Muscle layer of duodenum (tissue), 2 donors: ENCODE data around the gene ATG7.

Source experiments
- H3K27ac ChIP-seq: one replicate; pipeline ENCODE4 v1.7.0; 2013; ENCODE audit warnings: mild to moderate bottlenecking, low read length
- H3K27me3 ChIP-seq: one replicate; pipeline ENCODE4 v1.7.0; 2013; ENCODE audit warnings: low read depth, mild to moderate bottlenecking, control low read depth, low read length
- H3K36me3 ChIP-seq, 2 donors: one replicate each; pipeline ENCODE4 v1.7.0; 2013; ENCODE audit warnings: low read length in 2 of 2, control low read depth in 1 of 2, mild to moderate bottlenecking in 1 of 2; ENCODE audit not compliant: insufficient read depth in 2 of 2, control insufficient read depth in 1 of 2
- H3K4me1 ChIP-seq, 2 donors: one replicate each; pipeline ENCODE4 v1.7.0; 2013; ENCODE audit warnings: low read length in 2 of 2, mild to moderate bottlenecking in 2 of 2, control low read depth in 1 of 2, moderate library complexity in 1 of 2; ENCODE audit not compliant: insufficient read depth in 2 of 2, control insufficient read depth in 1 of 2
- H3K4me3 ChIP-seq, 2 donors: one replicate each; pipeline ENCODE4 v1.7.0; 2013; ENCODE audit warnings: low read length in 2 of 2, low read depth in 1 of 2, mild to moderate bottlenecking in 1 of 2
- H3K9me3 ChIP-seq, 2 donors: one replicate each; pipeline ENCODE4 v1.7.0; 2013; ENCODE audit warnings: low read length in 2 of 2, control low read depth in 1 of 2, mild to moderate bottlenecking in 1 of 2; ENCODE audit not compliant: control insufficient read depth in 1 of 2
- donor health status: healthy.

Gene ATG7

DNA sequence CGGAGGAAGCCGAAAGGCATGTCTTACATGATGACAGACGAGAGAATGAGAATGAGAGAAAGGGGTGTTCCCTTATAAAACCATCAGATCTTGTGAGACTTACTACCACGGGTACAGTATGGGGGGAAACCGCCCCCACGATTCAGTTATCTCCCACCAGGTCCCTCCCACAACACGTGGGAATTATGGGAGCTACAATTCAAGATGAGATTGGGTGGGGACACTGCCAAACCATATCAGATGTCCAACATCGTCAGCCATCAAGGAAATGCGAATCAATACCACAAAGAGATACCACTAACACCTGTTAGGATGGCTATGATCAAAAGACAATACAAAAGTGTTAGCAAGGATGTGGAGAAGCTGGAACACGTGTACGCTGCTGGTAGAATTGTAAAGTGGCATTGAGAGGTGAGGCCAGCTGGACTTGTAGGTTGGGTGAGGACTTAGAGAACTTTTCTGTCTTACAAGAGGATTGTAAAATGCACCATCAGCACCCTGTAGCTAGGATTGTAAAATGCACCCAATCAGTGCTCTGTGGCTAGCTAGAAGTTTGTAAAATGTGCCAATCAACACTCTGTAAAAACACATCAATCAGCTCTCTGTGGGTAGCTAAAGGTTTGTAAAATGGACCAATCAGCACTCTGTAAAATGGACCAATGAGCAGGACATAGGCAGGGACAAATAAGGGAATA, 334.0 kb downstream of the ATG7 start:
- H3K4me3 ChIP-seq: no peak overlapping the region
- H3K9me3 ChIP-seq: no peaks in the 10 kb centered on the region
- peaks cover 0 to 24% of the 10 kb centered on the region in 2 donors for H3K36me3 ChIP-seq
- H3K27ac ChIP-seq: no peak overlapping the region
- H3K4me1 ChIP-seq: peaks cover 7 to 24% of the 10 kb centered on the region in 2 donors
- no peaks in the 10 kb centered on the region for H3K27me3 ChIP-seq

DNA sequence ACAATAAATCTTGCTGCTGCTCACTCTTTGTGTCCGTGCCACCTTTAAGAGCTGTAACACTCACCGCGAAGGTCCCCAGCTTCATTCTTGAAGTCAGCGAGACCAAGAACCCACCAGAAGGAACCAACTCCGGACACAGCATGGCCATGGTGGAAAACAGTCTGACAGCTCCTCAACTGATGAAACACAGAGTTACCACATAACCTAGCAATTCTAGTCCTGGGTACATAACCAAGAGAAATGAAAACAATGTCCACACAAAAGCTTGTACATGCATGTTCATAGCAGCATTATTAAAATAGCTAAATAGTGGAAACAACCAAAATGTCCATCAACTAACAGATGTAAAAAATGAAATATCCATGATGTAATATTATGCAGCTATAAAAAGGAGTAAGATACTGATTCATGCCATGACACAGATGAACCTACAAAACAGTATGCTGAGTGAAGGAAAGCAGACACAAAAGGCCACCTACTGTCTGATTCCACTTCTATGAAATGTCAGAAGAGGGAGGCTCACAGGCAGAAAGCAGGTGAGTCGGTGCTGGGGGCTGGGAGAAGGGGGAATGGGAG, 334.8 kb downstream of the ATG7 start:
- H3K9me3 ChIP-seq: no peaks in the 10 kb centered on the region
- peaks cover 7 to 25% of the 10 kb centered on the region in 2 donors for H3K4me1 ChIP-seq
- H3K27me3 ChIP-seq: no peaks in the 10 kb centered on the region
- H3K4me3 ChIP-seq: no peak overlapping the region
- H3K36me3 ChIP-seq: peaks cover 0 to 22% of the 10 kb centered on the region in 2 donors
- H3K27ac ChIP-seq: no peak overlapping the region
